Natural killer cell (primary cell): ENCODE data around the gene CCL20. TPM values are rescaled to one million over a fixed set of nuclear protein-coding genes. Genes with fewer than 3 reads are reported as not detected.

Source experiments
- ATAC-seq, 3 donors: fragments of 150-1000 bp in 2 of 3; fragments of 200-7000 bp in 1 of 3; cut with Tn5 transposase; 1 replicate in 1 of 3; 2 replicates in 2 of 3; pipeline ENCODE4 v1.10.0; 2021; ENCODE audit warnings: mild to moderate bottlenecking in 2 of 3, moderate library complexity in 2 of 3
- DNase-seq, 2 donors: peaks; one replicate each; pipeline versions ENCODE4 v3.0.0 to v3.0.0-alpha.2; 2013 to 2021; ENCODE audit warnings: mixed read lengths in 1 of 2
- H3K27ac ChIP-seq: one replicate; pipeline ENCODE4 v1.5.1; 2013; ENCODE audit warnings: mild to moderate bottlenecking, low read length
- H3K27me3 ChIP-seq: one replicate; pipeline ENCODE4 v1.6.1; 2013; ENCODE audit warnings: low read length; ENCODE audit not compliant: control insufficient read depth, insufficient read depth
- H3K36me3 ChIP-seq: one replicate; pipeline ENCODE4 v1.6.1; 2013; ENCODE audit warnings: low read length; ENCODE audit not compliant: control insufficient read depth, insufficient read depth
- H3K4me1 ChIP-seq: one replicate; pipeline ENCODE4 v1.6.1; 2013; ENCODE audit warnings: low read length; ENCODE audit not compliant: control insufficient read depth, insufficient read depth
- H3K4me3 ChIP-seq: one replicate; pipeline ENCODE4 v1.5.1; 2013; ENCODE audit warnings: low read length
- H3K9me3 ChIP-seq: one replicate; pipeline ENCODE4 v1.6.1; 2013; ENCODE audit warnings: low read length; ENCODE audit not compliant: control insufficient read depth, insufficient read depth
- H3K27ac Mint-ChIP-seq, 2 donors: one replicate each; pipeline ENCODE4 v1.8.0; 2022; ENCODE audit warnings: mild to moderate bottlenecking in 2 of 2, mixed read lengths in 2 of 2, moderate library complexity in 1 of 2
- H3K27me3 Mint-ChIP-seq, 2 donors: one replicate each; pipeline ENCODE4 v1.8.0; 2022; ENCODE audit warnings: low read depth in 2 of 2, mixed read lengths in 2 of 2
- H3K36me3 Mint-ChIP-seq: one replicate; pipeline ENCODE4 v1.8.0; 2022; ENCODE audit warnings: mixed read lengths
- H3K4me1 Mint-ChIP-seq, 2 donors: one replicate each; pipeline ENCODE4 v1.8.0; 2022; ENCODE audit warnings: mixed read lengths in 2 of 2
- H3K4me3 Mint-ChIP-seq: one replicate; pipeline ENCODE4 v1.8.0; 2022; ENCODE audit warnings: mild to moderate bottlenecking, moderate library complexity, mixed read lengths
- H3K9me3 Mint-ChIP-seq, 2 donors: one replicate each; pipeline ENCODE4 v1.8.0; 2022; ENCODE audit warnings: mixed read lengths in 2 of 2
- WGBS: methylation state at CpG from one replicate; pipeline ENCODE4 v1.1.7; 2013; ENCODE audit warnings: missing lambda C conversion rate; ENCODE audit not compliant: insufficient coverage; 5-methylcytosine and 5-hydroxymethylcytosine counted together
- intact Hi-C: fragments of 100-400 bp; cut with micrococcal nuclease; formaldehyde crosslinking; loops from one replicate; pipeline ENCODE4 v1.14.2; 2022
- total RNA-seq, 4 donors: library from RNA; stranded (reverse); fragments of 120-200 nt in 1 of 4; gene quantifications; one replicate each; pipeline versions ENCODE4 v1.2.3 to v1.2.4, GENCODE V29; 2013 to 2022
- TF ChIP-seq, protein P1 (sequence below): fragments of 200-600 bp; IDR thresholded peaks from one replicate; pipeline ENCODE4 v1.8.0; 2022; ENCODE audit warnings: antibody characterized with exemption

The CCL20 gene
- total RNA-seq, 3 donors from 2014 or later (not counting 1 experiment from before 2014, with no cell fraction given) = 2.0 TPM; not detected in 2

DNA sequence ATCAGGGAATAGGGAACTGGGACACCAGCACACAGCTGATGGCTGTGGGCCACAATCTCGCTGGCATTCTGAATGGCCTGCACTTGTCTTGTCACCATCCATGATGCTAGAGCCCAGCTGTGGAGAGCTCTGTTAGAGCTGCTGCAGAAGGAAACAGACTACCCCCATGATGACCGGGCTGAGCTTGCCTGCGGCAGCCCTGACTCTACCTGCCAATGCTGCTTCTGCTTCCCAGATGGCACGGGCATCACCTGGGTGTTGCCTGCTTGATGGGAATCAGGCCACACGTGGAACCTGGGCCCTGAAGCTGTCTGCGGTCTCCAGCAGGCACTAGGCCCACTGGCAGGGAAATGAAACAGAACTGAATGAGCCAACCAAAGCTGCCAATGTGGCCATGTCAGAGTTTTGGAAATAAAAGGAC, 46.6 kb downstream of the CCL20 start:
- intact Hi-C loops = no loop called here
- H3K27me3 ChIP-seq = no peaks in the 10 kb centered on the region
- H3K4me3 ChIP-seq = no peak overlapping the region
- Mint-ChIP-seq H3K27ac (no peak overlapping the region), H3K27me3 (no peaks in the 10 kb centered on the region), H3K4me3 (no peak overlapping the region), H3K9me3 (no peaks in the 10 kb centered on the region), H3K4me1 (no peaks in the 10 kb centered on the region), H3K36me3 (no peaks in the 10 kb centered on the region)
- 91% methylated on average over 6 of the region's 6 CpGs for WGBS
- H3K27ac ChIP-seq = no peak overlapping the region
- DNase-seq (no peak), ATAC-seq (no peak)
- H3K9me3 ChIP-seq = no peaks in the 10 kb centered on the region
- TF ChIP-seq, protein P1, sequence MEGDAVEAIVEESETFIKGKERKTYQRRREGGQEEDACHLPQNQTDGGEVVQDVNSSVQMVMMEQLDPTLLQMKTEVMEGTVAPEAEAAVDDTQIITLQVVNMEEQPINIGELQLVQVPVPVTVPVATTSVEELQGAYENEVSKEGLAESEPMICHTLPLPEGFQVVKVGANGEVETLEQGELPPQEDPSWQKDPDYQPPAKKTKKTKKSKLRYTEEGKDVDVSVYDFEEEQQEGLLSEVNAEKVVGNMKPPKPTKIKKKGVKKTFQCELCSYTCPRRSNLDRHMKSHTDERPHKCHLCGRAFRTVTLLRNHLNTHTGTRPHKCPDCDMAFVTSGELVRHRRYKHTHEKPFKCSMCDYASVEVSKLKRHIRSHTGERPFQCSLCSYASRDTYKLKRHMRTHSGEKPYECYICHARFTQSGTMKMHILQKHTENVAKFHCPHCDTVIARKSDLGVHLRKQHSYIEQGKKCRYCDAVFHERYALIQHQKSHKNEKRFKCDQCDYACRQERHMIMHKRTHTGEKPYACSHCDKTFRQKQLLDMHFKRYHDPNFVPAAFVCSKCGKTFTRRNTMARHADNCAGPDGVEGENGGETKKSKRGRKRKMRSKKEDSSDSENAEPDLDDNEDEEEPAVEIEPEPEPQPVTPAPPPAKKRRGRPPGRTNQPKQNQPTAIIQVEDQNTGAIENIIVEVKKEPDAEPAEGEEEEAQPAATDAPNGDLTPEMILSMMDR = no peak
- no peaks in the 10 kb centered on the region for H3K4me1 ChIP-seq
- no peaks in the 10 kb centered on the region for H3K36me3 ChIP-seq

- no peaks in the 10 kb centered on the region for H3K27me3 Mint-ChIP-seq
- DNase-seq = no peak
- no peak overlapping the region for H3K27ac Mint-ChIP-seq
- no peak overlapping the region for H3K4me3 Mint-ChIP-seq
- no peaks in the 10 kb centered on the region for H3K27me3 ChIP-seq
- no peak for ATAC-seq
- TF ChIP-seq, protein P1 = no peak
- H3K4me1 ChIP-seq = no peaks in the 10 kb centered on the region
- H3K36me3 ChIP-seq = no peaks in the 10 kb centered on the region
- intact Hi-C loops = no loop called here
- no peak overlapping the region for H3K4me3 ChIP-seq
- no peak overlapping the region for H3K27ac ChIP-seq
- H3K9me3 ChIP-seq = no peaks in the 10 kb centered on the region
- no peaks in the 10 kb centered on the region for H3K9me3 Mint-ChIP-seq
- no peaks in the 10 kb centered on the region for H3K36me3 Mint-ChIP-seq
- no peaks in the 10 kb centered on the region for H3K4me1 Mint-ChIP-seq
- 95% methylated on average over 2 of the region's 2 CpGs for WGBS
Observed at GRCh38 chr2:227861011-227861410, 47.4 kb downstream of the CCL20 start.

DNA sequence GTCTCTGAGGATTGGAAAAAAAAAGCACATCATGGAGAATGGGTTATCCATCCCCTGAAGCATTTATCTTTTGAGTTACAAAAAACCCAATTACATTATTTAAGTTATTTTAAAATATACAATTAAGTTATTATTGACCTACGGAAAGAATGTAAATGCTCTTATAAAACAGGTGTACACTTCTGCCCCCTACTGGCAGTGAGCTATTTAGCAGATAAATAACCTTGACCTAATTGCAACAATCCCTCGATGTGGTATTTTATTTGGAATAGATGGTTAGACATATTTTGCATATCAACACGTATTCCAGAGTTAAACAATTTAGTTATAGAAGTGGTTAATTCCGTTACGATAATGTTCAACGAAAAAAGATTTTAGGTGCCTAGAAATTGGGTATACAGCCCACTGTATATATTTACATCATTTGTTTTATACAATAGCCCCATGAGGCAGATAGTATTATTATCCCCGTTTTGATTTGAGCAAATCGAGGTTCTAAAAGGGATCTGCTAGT, 48.6 kb downstream of the CCL20 start:
- DNase-seq = peak in 1 of 2 donors; percentile 69
- H3K27me3 Mint-ChIP-seq = no peaks in the 10 kb centered on the region
- H3K9me3 Mint-ChIP-seq = no peaks in the 10 kb centered on the region
- Histone ChIP-seq H3K27me3 (no peaks in the 10 kb centered on the region), H3K4me1 (no peaks in the 10 kb centered on the region), H3K27ac (no peak overlapping the region), H3K36me3 (no peaks in the 10 kb centered on the region), H3K9me3 (no peaks in the 10 kb centered on the region), H3K4me3 (no peak overlapping the region)
- no peak overlapping the region for H3K4me3 Mint-ChIP-seq
- intact Hi-C loops = no loop called here
- ATAC-seq = no peak
- no peaks in the 10 kb centered on the region for H3K4me1 Mint-ChIP-seq
- H3K36me3 Mint-ChIP-seq = no peaks in the 10 kb centered on the region
- H3K27ac Mint-ChIP-seq = no peak overlapping the region
- 11% methylated on average over 2 of the region's 8 CpGs for WGBS
- TF ChIP-seq, protein P1 = peak; percentile 38
